Middle frontal gyrus (tissue), 1 donor: ENCODE results near the gene KHDC4.
"Not testable (repeated sequence)": the region's sequence is repeated elsewhere in the genome, so short reads cannot be mapped to it uniquely, and the experiment has no call there.

Experiments used
- DNase-seq: peaks from one replicate; pipeline ENCODE4 v3.0.0-alpha.2; 2015; ENCODE audit warnings: low spot score; ENCODE audit errors: extremely low spot score

KHDC4 gene

GRCh38 chr1:155940993-155941844 lies 7.0 kb upstream of the KHDC4 start, which contains the start of gene RXFP4:
Gene RXFP4, plus strand, starts transcription at chr1:155941638. Its CDS starts 72 bp downstream, at chr1:155941710.
- no peak for DNase-seq

GRCh38 chr1:155940482-155940992 lies 6.3 kb upstream of the KHDC4 start:
- DNase-seq: no peak

GRCh38 chr1:155938220-155938627 lies 4.0 kb upstream of the KHDC4 start:
- DNase-seq: no peak

- no peak for DNase-seq
Measured at GRCh38 chr1:155934936-155935590, 850 bp upstream of the KHDC4 start.

GRCh38 chr1:155933591-155934096 lies 569 bp downstream of the KHDC4 start:
- DNase-seq: no peak

GRCh38 chr1:155932487-155932886 lies 1.7 kb downstream of the KHDC4 start:
- no peak for DNase-seq

GRCh38 chr1:155932081-155932480 lies 2.1 kb downstream of the KHDC4 start:
- no peak for DNase-seq

GRCh38 chr1:155931332-155932038 lies 2.7 kb downstream of the KHDC4 start:
- no peak for DNase-seq

- DNase-seq: not testable (repeated sequence)
Measured at GRCh38 chr1:155930725-155931124, 3.5 kb downstream of the KHDC4 start.

GRCh38 chr1:155929057-155929456 lies 5.2 kb downstream of the KHDC4 start:
- no peak for DNase-seq

GRCh38 chr1:155925506-155925905 lies 8.7 kb downstream of the KHDC4 start:
- DNase-seq: no peak

GRCh38 chr1:155920717-155921116 lies 13.5 kb downstream of the KHDC4 start:
- DNase-seq: no peak

GRCh38 chr1:155919801-155920200 lies 14.4 kb downstream of the KHDC4 start:
- DNase-seq: no peak

GRCh38 chr1:155918660-155919059 lies 15.6 kb downstream of the KHDC4 start:
- DNase-seq: no peak

GRCh38 chr1:155913969-155914757 lies 20.1 kb downstream of the KHDC4 start:
- no peak for DNase-seq

- DNase-seq: no peak
Measured at GRCh38 chr1:155912056-155912536, 22.1 kb downstream of the KHDC4 start.

GRCh38 chr1:155911156-155912055 lies 22.8 kb downstream of the KHDC4 start, which contains the start of gene RIT1:
Gene RIT1, minus strand, starts transcription at chr1:155911349. Its CDS starts 588 bp downstream, at chr1:155910761.
- peak; percentile 62 for DNase-seq

GRCh38 chr1:155910621-155911121 lies 23.5 kb downstream of the KHDC4 start:
- no peak for DNase-seq

GRCh38 chr1:155909894-155910293 lies 24.3 kb downstream of the KHDC4 start:
- no peak for DNase-seq
